Measurements from ENCODE around the gene TSPAN9.

DNA sequence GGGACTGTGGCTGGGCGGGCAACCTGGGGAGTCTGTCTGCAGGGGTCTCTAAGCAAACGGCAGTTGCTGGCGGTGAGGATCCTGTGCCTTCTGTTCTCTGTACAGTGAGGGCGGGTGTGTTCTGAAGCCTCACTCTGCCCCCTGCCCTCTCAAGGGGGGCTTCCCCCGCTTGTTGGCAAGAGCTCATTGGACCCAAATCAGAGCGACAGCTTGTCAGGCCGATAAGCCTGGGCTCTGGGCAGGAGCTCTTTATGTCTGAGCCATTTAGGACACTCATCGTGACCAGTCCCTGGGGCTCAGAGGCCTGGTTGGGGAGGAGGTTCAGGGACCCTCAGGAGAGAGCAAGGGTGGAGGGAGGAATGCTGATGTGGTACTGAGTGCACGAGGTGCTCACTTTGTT lies 136.0 kb downstream of the TSPAN9 start:
- TF ChIP-seq, protein P1, sequence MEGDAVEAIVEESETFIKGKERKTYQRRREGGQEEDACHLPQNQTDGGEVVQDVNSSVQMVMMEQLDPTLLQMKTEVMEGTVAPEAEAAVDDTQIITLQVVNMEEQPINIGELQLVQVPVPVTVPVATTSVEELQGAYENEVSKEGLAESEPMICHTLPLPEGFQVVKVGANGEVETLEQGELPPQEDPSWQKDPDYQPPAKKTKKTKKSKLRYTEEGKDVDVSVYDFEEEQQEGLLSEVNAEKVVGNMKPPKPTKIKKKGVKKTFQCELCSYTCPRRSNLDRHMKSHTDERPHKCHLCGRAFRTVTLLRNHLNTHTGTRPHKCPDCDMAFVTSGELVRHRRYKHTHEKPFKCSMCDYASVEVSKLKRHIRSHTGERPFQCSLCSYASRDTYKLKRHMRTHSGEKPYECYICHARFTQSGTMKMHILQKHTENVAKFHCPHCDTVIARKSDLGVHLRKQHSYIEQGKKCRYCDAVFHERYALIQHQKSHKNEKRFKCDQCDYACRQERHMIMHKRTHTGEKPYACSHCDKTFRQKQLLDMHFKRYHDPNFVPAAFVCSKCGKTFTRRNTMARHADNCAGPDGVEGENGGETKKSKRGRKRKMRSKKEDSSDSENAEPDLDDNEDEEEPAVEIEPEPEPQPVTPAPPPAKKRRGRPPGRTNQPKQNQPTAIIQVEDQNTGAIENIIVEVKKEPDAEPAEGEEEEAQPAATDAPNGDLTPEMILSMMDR (IDR thresholded peaks at IDR 0.05), result no peak
- TF ChIP-seq RFX5 (IDR thresholded peaks at IDR 0.05) (no peak), HDAC2 (IDR thresholded peaks at IDR 0.05) (no peak), MAZ (IDR thresholded peaks at IDR 0.05; ENCODE audit: borderline replicate concordance, low read depth, low read length) (no peak)
